ENCODE data around the gene ATG10. TPM values are rescaled to one million over a fixed set of nuclear protein-coding genes. Genes with fewer than 3 reads are reported as not detected.

ATG10 gene
- total and polyA plus RNA-seq, 2 experiments from 2014 or later, result 12.5 to 17.7 TPM

- H3K4me1 ChIP-seq (ENCODE audit: insufficient read depth), result no peaks in the 10 kb centered on the region
- H3K79me2 ChIP-seq (replicated peaks; ENCODE audit: insufficient read depth), result no peaks in the 10 kb centered on the region
- H3K4me1 Mint-ChIP-seq, result no peaks in the 10 kb centered on the region
- H3K27me3 Mint-ChIP-seq (ENCODE audit: insufficient read depth, low read depth, poor library complexity), result no peaks in the 10 kb centered on the region
- H3K27ac Mint-ChIP-seq, result no peak overlapping the region
- H3K4me3 Mint-ChIP-seq, result no peak overlapping the region
- H3K4me2 ChIP-seq, result no peak overlapping the region
- no peaks in the 10 kb centered on the region for H3F3A ChIP-seq (replicated peaks; ENCODE audit: low read depth)
- no peaks in the 10 kb centered on the region; the same call in 1 of the 2 replicates for H3K9me2 ChIP-seq (ENCODE audit: insufficient read depth)
- no peaks in the 10 kb centered on the region for H3K36me3 ChIP-seq (ENCODE audit: insufficient read depth)
- no peak overlapping the region for H2AFZ ChIP-seq
- DNase-seq (ENCODE audit: low spot score) (no peak), ATAC-seq (no peak)
- no peaks in the 10 kb centered on the region for H3K27me3 ChIP-seq (ENCODE audit: insufficient read depth)
- no peaks in the 10 kb centered on the region for H3K36me3 Mint-ChIP-seq (ENCODE audit: low read depth)
- H3K4me3 ChIP-seq, result no peak overlapping the region
- TF ChIP-seq EZH2phosphoT487 (IDR thresholded peaks at IDR 0.05; ENCODE audit: unreplicated experiment) (no peak), STAT1 (IDR thresholded peaks at IDR 0.05; ENCODE audit: unreplicated experiment) (no peak), POLR2AphosphoS5 (IDR thresholded peaks at IDR 0.05; ENCODE audit: low read depth) (no peak), ZNF114 (CRISPR knock-in tag; IDR thresholded peaks at IDR 0.05) (no peak), ZNF462 (CRISPR knock-in tag; IDR thresholded peaks at IDR 0.05) (no peak), NANOG (IDR thresholded peaks at IDR 0.05; ENCODE audit: borderline replicate concordance) (no peak), REST (IDR thresholded peaks at IDR 0.05; ENCODE audit: unreplicated experiment) (no peak), CTCF (conservative IDR thresholded peaks at IDR 0.05; ENCODE audit: low read depth in 2 of 2) (no peak)
- no peaks in the 10 kb centered on the region; the same call in 1 of the 2 replicates for H4K20me1 ChIP-seq (replicated peaks; ENCODE audit: insufficient read depth)
- H3K9me3 Mint-ChIP-seq, result no peaks in the 10 kb centered on the region
- no peak overlapping the region for H3K27ac ChIP-seq (ENCODE audit: low read depth)
Measured at GRCh38 chr5:82183828-82184227, 212.0 kb downstream of the ATG10 start.
